C4-2B (cell line): ENCODE data around the gene TM9SF4.
A peak's percentile ranks its signal among the peaks of the same experiment; 100 is the strongest.

Experiments
- H3K27ac ChIP-seq: fragments of 450-650 bp; 2 replicates; pipeline ENCODE4 v1.5.1; 2017
- ZFX ChIP-seq: fragments of 450-650 bp; IDR thresholded peaks from 2 replicates; pipeline ENCODE4 v1.6.1; 2017
- TF ChIP-seq, protein P1 (sequence below): fragments of 450-650 bp; conservative IDR thresholded peaks from 2 replicates; pipeline ENCODE4 v1.5.1; 2017; ENCODE audit warnings: mild to moderate bottlenecking

Gene TM9SF4

DNA sequence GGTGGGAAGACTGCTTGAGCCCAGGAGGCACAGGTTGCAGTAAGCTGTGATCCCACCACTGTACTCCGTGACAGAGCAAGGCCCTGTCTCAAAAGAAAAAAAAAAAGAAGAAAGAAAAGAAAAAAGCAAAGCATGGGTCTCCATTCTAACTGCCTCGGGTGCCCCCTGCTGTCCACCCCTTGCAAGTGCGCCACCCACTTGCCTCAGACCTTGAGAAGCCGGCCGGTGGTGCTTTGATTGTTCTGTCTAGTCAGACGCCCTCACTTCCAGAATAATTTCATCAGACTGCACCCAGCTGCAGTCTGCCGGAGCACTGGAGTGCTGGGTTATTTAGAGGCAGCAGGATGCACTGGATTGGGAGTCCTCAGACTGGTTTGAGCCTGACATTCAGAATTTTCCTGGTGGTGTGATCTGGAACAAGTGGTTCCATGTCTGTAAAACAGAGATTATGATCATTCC lies 17.6 kb upstream of the TM9SF4 start:
- TF ChIP-seq, protein P1, sequence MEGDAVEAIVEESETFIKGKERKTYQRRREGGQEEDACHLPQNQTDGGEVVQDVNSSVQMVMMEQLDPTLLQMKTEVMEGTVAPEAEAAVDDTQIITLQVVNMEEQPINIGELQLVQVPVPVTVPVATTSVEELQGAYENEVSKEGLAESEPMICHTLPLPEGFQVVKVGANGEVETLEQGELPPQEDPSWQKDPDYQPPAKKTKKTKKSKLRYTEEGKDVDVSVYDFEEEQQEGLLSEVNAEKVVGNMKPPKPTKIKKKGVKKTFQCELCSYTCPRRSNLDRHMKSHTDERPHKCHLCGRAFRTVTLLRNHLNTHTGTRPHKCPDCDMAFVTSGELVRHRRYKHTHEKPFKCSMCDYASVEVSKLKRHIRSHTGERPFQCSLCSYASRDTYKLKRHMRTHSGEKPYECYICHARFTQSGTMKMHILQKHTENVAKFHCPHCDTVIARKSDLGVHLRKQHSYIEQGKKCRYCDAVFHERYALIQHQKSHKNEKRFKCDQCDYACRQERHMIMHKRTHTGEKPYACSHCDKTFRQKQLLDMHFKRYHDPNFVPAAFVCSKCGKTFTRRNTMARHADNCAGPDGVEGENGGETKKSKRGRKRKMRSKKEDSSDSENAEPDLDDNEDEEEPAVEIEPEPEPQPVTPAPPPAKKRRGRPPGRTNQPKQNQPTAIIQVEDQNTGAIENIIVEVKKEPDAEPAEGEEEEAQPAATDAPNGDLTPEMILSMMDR, result peak; percentile 98
- no peak for TF ChIP-seq ZFX
- no peak overlapping the region for H3K27ac ChIP-seq

DNA sequence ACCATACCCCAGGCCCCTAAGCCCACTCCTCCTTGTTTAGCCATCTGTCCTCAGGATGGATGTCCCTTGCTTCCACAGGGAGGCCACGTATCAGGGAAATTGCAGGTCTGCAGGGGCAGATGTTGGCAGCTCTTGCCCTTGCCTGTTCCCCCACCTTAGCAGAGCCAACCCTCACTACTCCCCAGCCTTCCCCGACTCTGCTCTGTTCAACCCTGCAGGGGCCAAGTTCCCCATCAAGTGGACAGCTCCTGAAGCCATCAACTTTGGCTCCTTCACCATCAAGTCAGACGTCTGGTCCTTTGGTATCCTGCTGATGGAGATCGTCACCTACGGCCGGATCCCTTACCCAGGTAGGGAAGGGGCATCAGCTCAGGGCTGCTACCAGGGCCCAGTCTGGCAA lies 10.7 kb upstream of the TM9SF4 start:
- TF ChIP-seq, protein P1, result no peak
- TF ChIP-seq ZFX, result no peak

DNA sequence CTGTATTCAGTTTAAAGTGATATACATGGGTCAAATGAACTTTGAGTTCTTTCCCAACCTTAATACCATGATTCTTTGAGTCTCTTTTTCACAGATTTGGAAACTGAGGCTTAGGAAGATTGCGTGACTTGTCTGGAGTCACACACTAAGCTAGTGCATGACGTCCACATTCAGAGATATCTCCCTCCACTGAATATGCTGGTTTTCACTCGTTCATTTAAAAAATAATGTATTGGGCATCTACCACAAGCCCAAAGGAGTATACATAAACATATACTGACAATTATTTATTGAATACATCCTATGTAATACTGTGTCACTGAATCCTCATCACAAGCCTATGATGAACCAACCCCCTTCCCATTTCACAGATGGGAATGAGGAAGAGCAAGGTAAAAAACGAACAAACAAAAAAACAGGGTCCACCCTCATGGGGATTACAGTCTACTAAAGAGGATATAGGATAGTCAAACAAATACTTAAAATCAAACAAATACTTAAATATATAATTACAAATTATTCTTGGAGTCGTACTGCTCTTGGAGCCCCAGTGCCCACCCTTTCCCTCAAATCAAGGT lies 611 bp upstream of the TM9SF4 start:
- H3K27ac ChIP-seq, result peak overlapping the region; percentile 94
- no peak for TF ChIP-seq ZFX
- TF ChIP-seq, protein P1, result no peak

More for the DNA sequence above, 10.7 kb upstream of the TM9SF4 start:
- no peak overlapping the region for H3K27ac ChIP-seq

DNA sequence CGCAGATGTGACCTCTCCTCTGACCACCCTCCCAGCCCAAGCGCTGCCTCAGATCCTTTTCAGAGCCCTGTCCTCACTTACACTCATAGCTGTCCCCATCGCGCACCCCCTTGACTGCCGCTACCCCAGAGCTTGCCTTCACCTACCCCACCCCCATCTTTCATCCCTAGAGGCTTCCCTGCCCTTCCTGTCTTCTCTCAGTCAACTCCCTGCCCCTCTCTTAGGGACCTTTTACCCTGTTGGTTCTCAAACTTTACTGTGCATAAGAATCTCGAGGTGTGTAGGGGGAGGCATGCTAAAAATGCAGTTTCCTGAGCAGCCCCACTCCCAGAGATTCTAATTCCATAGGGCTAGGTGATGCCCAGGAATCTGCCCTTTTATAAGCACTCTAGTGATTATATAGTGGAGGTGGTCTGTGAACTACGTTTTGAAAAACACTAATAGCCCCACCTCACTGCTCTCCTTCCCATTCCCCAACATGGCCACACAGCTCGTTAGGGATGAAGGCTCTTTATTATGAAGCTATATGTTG lies 725 bp downstream of the TM9SF4 start:
- H3K27ac ChIP-seq, result peak overlapping the region; percentile 94
- TF ChIP-seq, protein P1, result no peak
- no peak for TF ChIP-seq ZFX

DNA sequence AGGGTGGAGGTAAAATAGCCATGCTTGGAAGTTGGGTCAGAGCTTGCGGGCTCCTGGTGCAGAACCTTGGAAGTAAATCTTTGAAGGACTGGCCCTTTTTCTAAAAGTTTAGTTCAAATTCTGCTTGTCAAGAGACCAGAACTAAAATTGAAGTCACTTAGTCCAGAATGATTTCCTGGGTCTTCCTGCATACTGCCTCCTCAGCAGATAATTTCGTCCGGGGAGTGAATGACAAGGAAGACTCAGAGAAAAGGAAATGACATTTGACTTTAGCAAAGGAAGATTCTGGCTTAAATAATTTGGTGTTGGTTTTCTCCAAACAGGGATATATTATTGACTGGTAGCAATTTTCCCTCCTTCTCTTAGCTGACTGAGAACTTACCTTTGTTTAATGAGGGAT lies 1.2 kb downstream of the TM9SF4 start:
- H3K27ac ChIP-seq, result peak overlapping the region; percentile 94; the same call in 1 of the 2 replicates
- TF ChIP-seq, protein P1, result no peak
- TF ChIP-seq ZFX, result no peak

DNA sequence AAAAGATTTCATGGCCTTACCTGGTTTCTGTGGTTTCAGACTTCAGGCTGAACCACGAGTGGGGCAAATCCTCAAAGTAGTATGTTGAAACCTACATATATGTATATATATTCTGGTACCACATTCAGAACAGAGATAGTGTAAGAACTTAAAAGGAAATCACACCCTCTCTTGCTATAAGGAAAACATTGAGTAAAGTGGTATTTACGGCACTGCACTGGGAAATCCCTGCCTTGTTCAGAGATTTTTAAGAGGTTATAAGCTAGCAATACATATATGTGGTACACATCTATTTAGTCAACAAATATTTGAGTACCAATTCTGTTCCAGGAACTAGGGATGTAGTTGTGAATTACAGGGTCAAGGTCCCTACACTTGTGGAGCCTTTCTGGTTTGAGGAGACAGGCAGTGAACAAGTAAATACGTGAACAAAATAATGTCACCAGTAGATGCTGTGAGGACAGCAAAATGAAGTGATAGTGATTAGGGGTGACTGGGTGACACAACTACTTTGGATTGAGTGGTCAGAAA lies 1.7 kb downstream of the TM9SF4 start:
- TF ChIP-seq ZFX, result no peak
- TF ChIP-seq, protein P1, result no peak
- H3K27ac ChIP-seq, result no peak overlapping the region

DNA sequence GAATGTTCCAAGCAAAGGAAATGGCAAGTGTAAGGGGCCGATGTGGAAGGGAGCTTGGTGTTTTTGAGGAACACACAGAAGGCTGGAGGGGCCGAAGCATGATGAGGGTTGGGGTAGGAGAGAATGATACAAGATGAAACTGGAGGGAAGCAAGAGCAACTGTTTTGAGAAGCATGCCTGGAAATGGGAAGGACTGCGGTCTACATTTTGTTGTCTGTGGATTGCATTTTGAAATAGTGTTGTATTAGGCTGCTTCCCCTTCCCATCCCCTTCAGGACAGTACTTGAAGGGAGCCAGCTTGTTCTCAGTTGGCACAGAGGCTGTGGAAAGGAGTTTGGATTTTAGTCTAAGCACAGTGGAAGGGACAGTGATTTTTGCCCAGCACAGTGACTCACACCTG lies 2.2 kb downstream of the TM9SF4 start:
- no peak overlapping the region for H3K27ac ChIP-seq
- no peak for TF ChIP-seq ZFX
- TF ChIP-seq, protein P1, result no peak
